Measurements from ENCODE around the gene AGAP6. TPM values are rescaled to one million over a fixed set of nuclear protein-coding genes. Genes with fewer than 3 reads are reported as not detected.
A peak's percentile ranks its signal among the peaks of the same experiment; 100 is the strongest.
"Not testable (repeated sequence)": the region's sequence is repeated elsewhere in the genome, so short reads cannot be mapped to it uniquely, and the experiment has no call there.

AGAP6 gene
- total RNA-seq, 1 experiment from 2014 or later, result 7.8 TPM

GRCh38 chr10:50024716-50025383, 36.6 kb downstream of the AGAP6 start:
- not testable (repeated sequence) for DNase-seq (ENCODE audit: extremely low read depth, low read depth)

DNA sequence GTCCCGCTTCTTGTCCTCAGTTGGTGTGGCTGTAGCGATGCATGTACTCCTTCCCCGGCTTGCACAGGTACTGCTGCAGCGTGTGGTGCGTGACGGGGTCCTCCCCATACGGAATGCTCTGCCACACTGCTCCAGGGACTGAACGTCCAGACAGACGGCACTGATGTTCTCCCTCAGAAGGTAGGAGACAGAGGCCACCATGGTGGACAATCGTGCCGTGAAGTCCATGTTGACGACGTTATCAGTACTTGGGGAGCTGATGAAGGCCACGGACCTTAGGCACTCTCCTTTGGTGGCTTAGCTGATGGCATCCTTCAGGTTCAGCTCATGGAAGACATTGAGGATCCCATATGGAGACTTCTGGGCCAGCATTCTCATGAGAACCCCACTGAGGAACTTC, 37.4 kb downstream of the AGAP6 start:
- no peak for DNase-seq (ENCODE audit: extremely low read depth, low read depth)

- no peak for DNase-seq (ENCODE audit: extremely low read depth, low read depth)
Measured at GRCh38 chr10:50027195-50027594, 39.0 kb downstream of the AGAP6 start.

- DNase-seq (ENCODE audit: extremely low read depth, low read depth), result no peak
Measured at GRCh38 chr10:50033481-50033880, 45.3 kb downstream of the AGAP6 start.

GRCh38 chr10:50035337-50035736, 47.1 kb downstream of the AGAP6 start:
- not testable (repeated sequence) for DNase-seq (ENCODE audit: extremely low read depth, low read depth)

DNA sequence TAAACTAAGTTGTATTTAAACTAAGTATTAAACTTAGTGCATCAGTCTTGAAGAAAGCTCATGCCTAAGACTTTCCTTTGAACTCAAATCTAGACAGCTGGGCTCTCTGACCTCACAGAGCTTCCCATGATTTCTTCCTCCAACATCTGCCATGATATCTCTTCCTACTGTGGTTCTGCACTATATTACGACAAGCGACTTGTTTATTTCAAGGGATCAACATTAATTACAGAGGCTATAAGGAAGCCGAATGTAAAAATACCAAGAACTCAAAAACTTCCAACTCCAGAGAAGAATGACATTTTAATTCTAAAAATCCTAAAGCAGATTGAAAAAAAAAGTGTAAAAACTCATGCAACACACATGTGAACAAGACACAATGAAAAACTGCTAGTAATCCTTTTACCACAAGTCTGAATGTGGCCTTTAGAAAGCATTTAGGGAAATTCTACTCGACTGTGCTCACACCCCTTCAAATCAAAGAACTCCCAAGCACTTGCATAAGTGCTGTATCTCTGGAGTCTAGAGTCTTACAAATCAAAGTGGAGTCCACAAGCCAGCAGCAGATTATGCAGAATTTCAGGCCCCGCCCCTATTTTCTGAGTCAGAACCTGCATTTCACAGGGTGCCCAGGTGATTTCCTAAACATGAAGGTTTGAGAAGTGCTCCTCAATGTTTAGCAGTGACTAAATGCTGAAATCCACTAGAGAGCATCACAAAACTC, 56.9 kb downstream of the AGAP6 start:
- DNase-seq (ENCODE audit: extremely low read depth, low read depth), result no peak

- not testable (repeated sequence) for DNase-seq (ENCODE audit: extremely low read depth, low read depth)
Measured at GRCh38 chr10:50046457-50046856, 58.3 kb downstream of the AGAP6 start.

- DNase-seq (ENCODE audit: extremely low read depth, low read depth), result not testable (repeated sequence)
Measured at GRCh38 chr10:50047594-50047993, 59.4 kb downstream of the AGAP6 start.

DNA sequence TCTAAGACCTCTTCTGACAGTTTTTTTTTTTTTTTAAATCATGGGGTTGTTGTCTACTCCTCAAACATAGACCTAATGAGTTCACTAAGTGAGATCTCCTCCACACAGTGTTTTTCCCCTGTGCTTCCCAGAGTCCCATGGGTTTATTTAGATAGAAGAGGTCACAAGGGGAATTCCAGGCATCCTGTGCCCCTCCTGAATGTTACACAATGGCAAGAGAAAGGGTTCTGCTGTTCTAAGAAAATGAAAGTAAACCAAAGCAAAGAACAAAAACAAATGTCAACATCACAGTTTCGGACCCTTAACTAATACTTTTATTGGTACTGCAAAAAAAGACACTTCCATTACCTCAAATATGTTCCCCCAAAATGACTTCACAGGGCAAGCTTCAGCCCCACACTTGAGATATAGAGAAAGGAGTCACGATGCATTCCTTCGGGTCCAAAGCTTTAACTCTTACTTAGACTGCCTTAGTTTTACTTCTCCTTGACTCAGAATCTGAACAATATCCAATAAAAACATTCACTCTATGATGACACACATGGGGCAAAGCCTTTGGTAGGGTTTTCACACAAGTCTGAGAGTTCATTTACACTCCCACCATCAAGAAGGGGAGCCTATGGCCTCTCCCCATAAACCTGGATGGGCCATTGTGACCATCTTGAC, 63.9 kb downstream of the AGAP6 start:
- DNase-seq (ENCODE audit: extremely low read depth, low read depth), result peak; percentile 13

GRCh38 chr10:50052778-50053376, 64.7 kb downstream of the AGAP6 start:
- DNase-seq (ENCODE audit: extremely low read depth, low read depth), result not testable (repeated sequence)

DNA sequence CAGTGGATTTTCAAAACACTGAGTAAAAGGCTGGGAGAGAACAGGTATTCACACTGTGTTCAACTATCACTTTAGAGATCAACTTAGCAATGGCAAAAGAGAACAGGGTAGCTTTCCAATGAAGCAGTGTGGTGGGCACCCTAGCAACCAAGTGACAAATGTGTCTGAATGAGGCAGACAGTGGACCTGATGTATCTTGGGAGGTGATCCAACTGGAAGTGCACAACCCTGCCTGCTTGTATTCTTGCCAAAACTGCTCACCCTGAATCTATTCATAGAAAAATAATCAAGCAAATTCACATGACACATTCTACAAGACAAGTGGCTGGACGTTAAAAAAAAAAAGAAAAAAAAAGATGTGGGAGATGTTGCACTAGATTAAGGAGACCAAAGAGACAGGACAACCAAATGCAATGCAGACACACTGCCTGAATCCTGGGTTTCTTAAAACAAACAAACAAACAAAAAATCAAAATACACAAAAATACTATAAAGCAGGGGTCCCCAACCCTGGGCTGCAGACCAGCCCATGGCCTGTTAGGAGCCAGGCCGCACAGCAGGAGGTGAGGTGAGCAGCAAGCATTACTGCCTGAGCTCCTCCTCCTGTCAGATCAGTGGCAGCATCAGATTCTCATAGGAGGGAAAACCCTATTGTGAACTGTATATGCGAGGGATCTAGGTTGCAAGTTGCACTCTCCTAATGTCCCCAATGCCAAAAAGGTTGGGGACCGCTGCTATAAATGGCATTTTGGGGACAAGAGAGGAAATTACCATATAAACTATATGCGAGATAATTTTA, 67.5 kb downstream of the AGAP6 start:
- DNase-seq (ENCODE audit: extremely low read depth, low read depth), result not testable (repeated sequence)

GRCh38 chr10:50056654-50057053, 68.4 kb downstream of the AGAP6 start:
- not testable (repeated sequence) for DNase-seq (ENCODE audit: extremely low read depth, low read depth)

GRCh38 chr10:50058727-50059126, 70.5 kb downstream of the AGAP6 start:
- DNase-seq (ENCODE audit: extremely low read depth, low read depth), result not testable (repeated sequence)

DNA sequence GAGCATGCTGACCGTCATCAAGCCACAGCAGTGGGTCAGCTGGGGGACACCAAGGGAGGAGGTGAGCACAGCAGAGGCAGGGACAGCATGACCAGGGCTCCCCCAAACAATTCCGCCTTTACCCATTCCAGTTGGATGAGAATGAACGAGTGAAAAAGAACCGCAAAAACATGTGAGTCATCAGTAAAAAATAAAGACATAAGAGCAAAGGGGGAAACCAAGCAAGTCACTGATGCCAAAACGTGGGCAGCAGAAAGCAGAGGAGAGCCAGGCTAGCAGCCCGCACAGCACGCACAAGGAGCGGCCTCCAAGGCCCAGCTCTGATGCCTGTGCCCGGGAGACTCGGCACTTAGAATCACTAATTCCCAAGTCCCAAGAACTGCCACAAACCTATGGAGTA, 71.7 kb downstream of the AGAP6 start:
- DNase-seq (ENCODE audit: extremely low read depth, low read depth), result not testable (repeated sequence)

Small RNAs within 50 kb of the gene (small RNA-seq; reads per million reads assigned to genes)
- gene RNA5SP317, result 0 reads per million in 2 experiments
- 0.33 to 0.53 reads per million in 2 experiments for gene SNORA74C-2

Other genes starting within 250 kb of the AGAP6 start
- gene OGDHL, start 226.1 kb upstream of the AGAP6 start, total RNA-seq (2014; rRNA removed; shearing (Covaris generic)), result 0.09 and 0.30 TPM in 2 replicates
- 29.3 and 36.5 TPM in 2 replicates for gene PARG, start 46.4 kb upstream of the AGAP6 start, total RNA-seq (2014; rRNA removed; shearing (Covaris generic))
- gene TIMM23B, start 46.4 kb upstream of the AGAP6 start, total RNA-seq (2014; rRNA removed; shearing (Covaris generic)), result 14.9 and 16.1 TPM in 2 replicates
- gene WASHC2A, start 79.5 kb downstream of the AGAP6 start, total RNA-seq (2014; rRNA removed; shearing (Covaris generic)), result 21.3 and 34.6 TPM in 2 replicates

Data from NCI-H460 (cell line).